ENCODE results near the gene TTC7B. TPM values are rescaled to one million over a fixed set of nuclear protein-coding genes. Genes with fewer than 3 reads are reported as not detected.
A peak's percentile ranks its signal among the peaks of the same experiment; 100 is the strongest.

TTC7B gene
- total and polyA plus RNA-seq, 2 donors (not counting 1 experiment from before 2014, with no cell fraction given): 18.8 to 37.5 TPM

DNA sequence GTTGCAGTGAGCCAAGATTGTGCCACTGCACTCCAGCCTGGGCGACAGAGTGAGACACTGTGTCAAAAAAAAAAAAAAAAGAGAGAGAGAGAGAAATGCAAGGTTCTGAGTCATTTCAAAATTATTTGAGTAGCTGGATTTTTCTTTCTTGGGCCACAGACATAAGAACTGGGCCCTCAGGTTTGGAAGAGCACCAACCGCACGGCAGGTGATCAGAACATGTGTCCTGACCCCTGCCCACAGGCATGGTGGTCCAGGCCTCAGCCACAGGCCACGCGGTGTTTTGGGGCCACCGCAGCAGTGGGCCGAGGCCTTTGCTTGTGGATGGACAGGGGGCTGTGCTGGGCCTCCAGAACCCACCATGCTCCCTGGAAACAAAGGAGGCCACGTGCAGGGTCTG lies 292.7 kb downstream of the TTC7B start:
- Histone ChIP-seq H4K20me1 (ENCODE audit: control insufficient read depth, extremely low read depth, insufficient read depth, low read length) (no peaks in the 10 kb centered on the region), H2AFZ (ENCODE audit: low read length) (no peak overlapping the region), H3K27ac (ENCODE audit: insufficient read depth, low read length) (no peak overlapping the region), H3K36me3 (ENCODE audit: control insufficient read depth, insufficient read depth, low read length) (no peaks in the 10 kb centered on the region), H3K4me2 (ENCODE audit: extremely low read depth, insufficient read depth, low read length) (no peak overlapping the region), H3K9me3 (ENCODE audit: control insufficient read depth, insufficient read depth, low read depth, low read length) (no peaks in the 10 kb centered on the region), H3K79me2 (ENCODE audit: control insufficient read depth, insufficient read depth, low read length) (no peaks in the 10 kb centered on the region), H3K4me1 (ENCODE audit: control insufficient read depth, extremely low read depth, insufficient read depth, low read length) (no peaks in the 10 kb centered on the region), H3K4me3 (replicated peaks in 1 of 4; ENCODE audit: control extremely low read depth in 1 of 4, insufficient read depth in 1 of 4, low read depth in 3 of 4, low read length in 4 of 4) (no peak overlapping the region), H3K27me3 (ENCODE audit: control insufficient read depth, insufficient read depth, low read length) (no peaks in the 10 kb centered on the region), H3K9ac (ENCODE audit: insufficient read depth, low read length) (no peak overlapping the region)
- DNase-seq (ENCODE audit: low read depth in 2 of 2): peak; percentile 27 to 82
- TF ChIP-seq, protein P1, sequence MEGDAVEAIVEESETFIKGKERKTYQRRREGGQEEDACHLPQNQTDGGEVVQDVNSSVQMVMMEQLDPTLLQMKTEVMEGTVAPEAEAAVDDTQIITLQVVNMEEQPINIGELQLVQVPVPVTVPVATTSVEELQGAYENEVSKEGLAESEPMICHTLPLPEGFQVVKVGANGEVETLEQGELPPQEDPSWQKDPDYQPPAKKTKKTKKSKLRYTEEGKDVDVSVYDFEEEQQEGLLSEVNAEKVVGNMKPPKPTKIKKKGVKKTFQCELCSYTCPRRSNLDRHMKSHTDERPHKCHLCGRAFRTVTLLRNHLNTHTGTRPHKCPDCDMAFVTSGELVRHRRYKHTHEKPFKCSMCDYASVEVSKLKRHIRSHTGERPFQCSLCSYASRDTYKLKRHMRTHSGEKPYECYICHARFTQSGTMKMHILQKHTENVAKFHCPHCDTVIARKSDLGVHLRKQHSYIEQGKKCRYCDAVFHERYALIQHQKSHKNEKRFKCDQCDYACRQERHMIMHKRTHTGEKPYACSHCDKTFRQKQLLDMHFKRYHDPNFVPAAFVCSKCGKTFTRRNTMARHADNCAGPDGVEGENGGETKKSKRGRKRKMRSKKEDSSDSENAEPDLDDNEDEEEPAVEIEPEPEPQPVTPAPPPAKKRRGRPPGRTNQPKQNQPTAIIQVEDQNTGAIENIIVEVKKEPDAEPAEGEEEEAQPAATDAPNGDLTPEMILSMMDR (conservative IDR thresholded peaks at IDR 0.05 in 1 of 2, IDR thresholded peaks at IDR 0.05 in 1 of 2; ENCODE audit: low read depth in 1 of 2, low read length in 2 of 2): no peak
- no peak for TF ChIP-seq EZH2 (IDR thresholded peaks at IDR 0.05; ENCODE audit: low read length, missing control alignments)

DNA sequence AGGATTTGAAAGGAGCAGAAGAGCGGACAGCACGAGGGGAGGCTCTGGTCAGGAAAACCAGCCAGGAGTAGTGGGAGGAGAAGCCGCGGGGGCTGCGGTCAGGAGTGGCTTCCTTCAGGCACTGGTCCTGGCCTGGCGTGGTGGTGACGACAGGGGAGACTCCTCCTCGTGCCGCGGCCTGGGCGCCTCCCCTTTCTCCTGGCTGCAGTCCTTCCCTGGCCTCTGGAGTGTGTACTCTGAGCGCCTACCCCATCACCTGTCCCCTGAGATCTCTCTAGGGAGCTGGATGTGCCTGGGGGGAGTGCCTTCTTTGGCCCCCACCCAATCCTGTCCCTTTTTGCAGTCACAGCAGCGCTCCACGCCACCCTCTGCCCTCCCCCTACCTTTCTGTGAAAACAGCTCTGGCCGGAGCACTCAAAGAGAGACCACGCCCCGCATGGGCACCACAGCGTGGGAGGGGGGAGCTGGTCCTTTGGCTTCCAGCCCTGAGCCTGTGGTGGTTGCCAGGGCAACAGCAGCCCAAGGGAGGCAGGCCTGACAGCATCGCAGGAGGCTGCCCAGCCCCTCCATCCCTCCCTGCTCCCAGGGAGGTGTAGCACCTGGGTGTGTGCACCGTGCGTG lies 293.5 kb downstream of the TTC7B start:
- H4K20me1 ChIP-seq (ENCODE audit: control insufficient read depth, extremely low read depth, insufficient read depth, low read length): no peaks in the 10 kb centered on the region
- no peaks in the 10 kb centered on the region for H3K36me3 ChIP-seq (ENCODE audit: control insufficient read depth, insufficient read depth, low read length)
- H3K79me2 ChIP-seq (ENCODE audit: control insufficient read depth, insufficient read depth, low read length): no peaks in the 10 kb centered on the region
- peak in 1 of 2 donors; percentile 59 for DNase-seq (ENCODE audit: low read depth in 2 of 2)
- TF ChIP-seq EZH2 (IDR thresholded peaks at IDR 0.05; ENCODE audit: low read length, missing control alignments): no peak
- TF ChIP-seq, protein P1 (conservative IDR thresholded peaks at IDR 0.05 in 1 of 2, IDR thresholded peaks at IDR 0.05 in 1 of 2; ENCODE audit: low read depth in 1 of 2, low read length in 2 of 2): no peak
- H3K9ac ChIP-seq (ENCODE audit: insufficient read depth, low read length): no peak overlapping the region
- no peak overlapping the region for H3K27ac ChIP-seq (ENCODE audit: insufficient read depth, low read length)
- H3K4me3 ChIP-seq (replicated peaks in 1 of 4; ENCODE audit: control extremely low read depth in 1 of 4, insufficient read depth in 1 of 4, low read depth in 3 of 4, low read length in 4 of 4): no peak overlapping the region
- no peaks in the 10 kb centered on the region for H3K4me1 ChIP-seq (ENCODE audit: control insufficient read depth, extremely low read depth, insufficient read depth, low read length)
- no peak overlapping the region for H3K4me2 ChIP-seq (ENCODE audit: extremely low read depth, insufficient read depth, low read length)
- H2AFZ ChIP-seq (ENCODE audit: low read length): no peak overlapping the region
- no peaks in the 10 kb centered on the region for H3K27me3 ChIP-seq (ENCODE audit: control insufficient read depth, insufficient read depth, low read length)
- no peaks in the 10 kb centered on the region for H3K9me3 ChIP-seq (ENCODE audit: control insufficient read depth, insufficient read depth, low read depth, low read length)

DNA sequence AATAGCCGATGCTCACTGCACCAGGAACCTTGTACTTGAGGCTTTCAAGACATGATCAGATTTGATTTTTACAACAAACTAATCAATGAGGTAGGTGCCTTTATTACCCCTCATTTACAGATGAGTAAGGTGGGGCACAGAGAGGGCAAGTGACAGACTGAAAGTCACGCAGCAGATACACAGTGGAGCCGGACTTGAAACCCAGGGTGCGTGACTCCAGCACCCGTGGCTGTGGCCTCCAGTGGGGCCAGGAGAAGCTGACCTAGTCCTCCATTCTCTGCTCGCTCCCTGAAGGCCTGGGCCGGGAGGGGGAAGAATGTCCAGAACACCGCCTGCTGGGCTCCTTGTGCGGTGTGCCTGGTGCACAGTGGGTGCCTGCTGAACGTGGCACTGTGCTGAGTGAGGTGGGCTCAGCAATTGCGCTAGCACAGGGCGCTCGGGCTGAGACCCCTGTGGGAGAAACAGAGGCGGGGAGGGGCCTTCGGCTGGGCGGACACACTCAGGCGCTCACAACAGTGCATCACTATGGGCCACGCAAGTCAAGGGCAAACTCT lies 294.2 kb downstream of the TTC7B start:
- Histone ChIP-seq H3K27me3 (ENCODE audit: control insufficient read depth, insufficient read depth, low read length) (peaks cover 2% of the 10 kb centered on the region), H3K9ac (ENCODE audit: insufficient read depth, low read length) (no peak overlapping the region), H3K4me2 (ENCODE audit: extremely low read depth, insufficient read depth, low read length) (no peak overlapping the region), H3K9me3 (ENCODE audit: control insufficient read depth, insufficient read depth, low read depth, low read length) (no peaks in the 10 kb centered on the region), H3K79me2 (ENCODE audit: control insufficient read depth, insufficient read depth, low read length) (no peaks in the 10 kb centered on the region), H2AFZ (ENCODE audit: low read length) (no peak overlapping the region), H3K36me3 (ENCODE audit: control insufficient read depth, insufficient read depth, low read length) (no peaks in the 10 kb centered on the region), H3K4me1 (ENCODE audit: control insufficient read depth, extremely low read depth, insufficient read depth, low read length) (no peaks in the 10 kb centered on the region), H4K20me1 (ENCODE audit: control insufficient read depth, extremely low read depth, insufficient read depth, low read length) (no peaks in the 10 kb centered on the region), H3K4me3 (replicated peaks in 1 of 4; ENCODE audit: control extremely low read depth in 1 of 4, insufficient read depth in 1 of 4, low read depth in 3 of 4, low read length in 4 of 4) (no peak overlapping the region), H3K27ac (ENCODE audit: insufficient read depth, low read length) (no peak overlapping the region)
- DNase-seq (ENCODE audit: low read depth in 2 of 2): no peak
- TF ChIP-seq, protein P1 (conservative IDR thresholded peaks at IDR 0.05 in 1 of 2, IDR thresholded peaks at IDR 0.05 in 1 of 2; ENCODE audit: low read depth in 1 of 2, low read length in 2 of 2): no peak
- TF ChIP-seq EZH2 (IDR thresholded peaks at IDR 0.05; ENCODE audit: low read length, missing control alignments): no peak

All from fibroblast of lung (primary cell).